Measurements from ENCODE around the gene CCDC157. TPM values are rescaled to one million over a fixed set of nuclear protein-coding genes. Genes with fewer than 3 reads are reported as not detected.

The CCDC157 gene
- total RNA-seq, 2 experiments from 2014 or later: 3.3 to 3.4 TPM

DNA sequence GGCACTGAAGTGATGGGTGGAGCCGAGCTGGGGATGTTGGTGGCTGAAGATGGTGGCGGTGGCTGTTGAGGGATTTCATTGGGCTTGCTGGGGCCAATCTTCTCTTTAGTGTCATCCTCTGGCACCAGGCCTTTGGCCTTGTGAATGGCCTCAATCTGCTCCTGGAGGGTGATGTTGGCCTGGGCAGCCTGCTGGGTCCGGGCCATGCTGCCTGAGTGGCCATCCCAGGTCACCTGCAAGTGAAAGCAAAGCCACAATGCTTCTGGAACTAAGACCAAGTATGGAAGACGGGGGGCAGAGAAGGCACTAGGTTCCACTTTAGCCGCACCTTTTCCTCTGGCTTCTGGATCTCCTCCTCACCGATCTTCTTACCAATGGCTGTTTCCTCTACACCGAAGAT lies 18.0 kb upstream of the CCDC157 start:
- no TSS peak for BruUV-seq (replicated peaks)
- H3K4me2 ChIP-seq (ENCODE audit: low read length): no peak overlapping the region
- CTCF ChIA-PET (ENCODE audit: unreplicated experiment): no interaction called here
- no peaks in the 10 kb centered on the region for H3K9me3 ChIP-seq (ENCODE audit: low read length)
- DNase-seq (ENCODE audit: low spot score): no peak
- H3K36me3 ChIP-seq (ENCODE audit: insufficient read depth, low read length): peaks cover 98% of the 10 kb centered on the region
- POLR2A ChIA-PET: interaction anchor here (0.6 kb wide), 1 partner anchor 16 kb away, joined by 3 read pairs; no protein-coding TSS in a partner anchor
- TF ChIP-seq EZH2phosphoT487 (IDR thresholded peaks at IDR 0.05; ENCODE audit: borderline replicate concordance, low read depth, low read length): no peak
- TF ChIP-seq, protein P1, sequence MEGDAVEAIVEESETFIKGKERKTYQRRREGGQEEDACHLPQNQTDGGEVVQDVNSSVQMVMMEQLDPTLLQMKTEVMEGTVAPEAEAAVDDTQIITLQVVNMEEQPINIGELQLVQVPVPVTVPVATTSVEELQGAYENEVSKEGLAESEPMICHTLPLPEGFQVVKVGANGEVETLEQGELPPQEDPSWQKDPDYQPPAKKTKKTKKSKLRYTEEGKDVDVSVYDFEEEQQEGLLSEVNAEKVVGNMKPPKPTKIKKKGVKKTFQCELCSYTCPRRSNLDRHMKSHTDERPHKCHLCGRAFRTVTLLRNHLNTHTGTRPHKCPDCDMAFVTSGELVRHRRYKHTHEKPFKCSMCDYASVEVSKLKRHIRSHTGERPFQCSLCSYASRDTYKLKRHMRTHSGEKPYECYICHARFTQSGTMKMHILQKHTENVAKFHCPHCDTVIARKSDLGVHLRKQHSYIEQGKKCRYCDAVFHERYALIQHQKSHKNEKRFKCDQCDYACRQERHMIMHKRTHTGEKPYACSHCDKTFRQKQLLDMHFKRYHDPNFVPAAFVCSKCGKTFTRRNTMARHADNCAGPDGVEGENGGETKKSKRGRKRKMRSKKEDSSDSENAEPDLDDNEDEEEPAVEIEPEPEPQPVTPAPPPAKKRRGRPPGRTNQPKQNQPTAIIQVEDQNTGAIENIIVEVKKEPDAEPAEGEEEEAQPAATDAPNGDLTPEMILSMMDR (conservative IDR thresholded peaks at IDR 0.05; ENCODE audit: low read length): no peak
- no peak overlapping the region for H3K4me3 ChIP-seq (ENCODE audit: low read depth, low read length, poor library complexity, severe bottlenecking)
- H3K4me1 ChIP-seq (ENCODE audit: insufficient read depth, low read length, poor library complexity, severe bottlenecking): no peaks in the 10 kb centered on the region
- no peaks in the 10 kb centered on the region for H3K79me2 ChIP-seq (ENCODE audit: insufficient read depth, low read depth, low read length)
- intact Hi-C loops (cut with micrococcal nuclease; ENCODE audit: unreplicated experiment): no loop called here
- no peak overlapping the region for H3K27ac ChIP-seq (ENCODE audit: low read depth, low read length, poor library complexity, severe bottlenecking)
- H4K20me1 ChIP-seq (ENCODE audit: insufficient read depth, low read length): no peaks in the 10 kb centered on the region
- no peaks in the 10 kb centered on the region for H3K9me2 ChIP-seq (ENCODE audit: insufficient read depth, low read length)
- H2AFZ ChIP-seq (ENCODE audit: low read length): no peak overlapping the region

DNA sequence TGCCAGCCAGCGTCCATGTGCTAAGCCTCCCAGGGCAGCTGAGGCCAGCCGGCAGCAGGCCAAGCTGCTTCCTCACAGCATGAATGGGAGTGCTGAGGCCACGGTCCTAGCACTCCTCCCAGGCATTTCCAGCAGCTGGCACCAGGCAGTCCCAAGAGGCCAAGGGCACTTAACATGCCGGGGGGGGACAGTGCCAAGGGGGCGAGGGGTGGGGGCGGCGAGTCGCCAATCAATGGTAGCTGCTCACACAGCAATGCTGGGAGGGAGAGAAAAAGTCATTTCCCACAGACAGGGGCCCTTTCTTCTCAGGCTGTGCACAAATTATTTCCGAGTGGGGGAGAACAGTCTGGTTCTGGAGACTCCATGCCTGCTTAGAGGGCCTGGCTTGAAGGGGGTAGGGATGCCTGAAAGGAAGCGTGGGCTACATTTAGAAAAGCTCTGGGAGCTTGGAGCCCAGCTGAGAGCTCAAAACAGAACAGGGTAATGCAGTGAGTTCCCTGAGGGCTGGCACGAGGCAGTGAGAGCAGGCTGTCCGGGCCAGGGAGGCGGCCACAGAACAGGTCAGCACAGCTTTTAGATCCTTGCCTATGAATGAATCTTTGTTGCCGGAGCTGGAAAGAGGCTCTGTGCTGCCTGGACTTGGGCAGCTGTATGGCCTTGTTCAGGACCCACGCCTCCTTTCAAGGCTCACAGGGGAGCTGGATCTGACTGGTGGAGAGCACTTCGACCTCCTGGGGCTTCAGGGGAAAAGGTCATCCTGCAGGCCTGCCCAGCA lies 15.7 kb upstream of the CCDC157 start:
- peaks cover 98% of the 10 kb centered on the region for H3K36me3 ChIP-seq (ENCODE audit: insufficient read depth, low read length)
- H3K4me1 ChIP-seq (ENCODE audit: insufficient read depth, low read length, poor library complexity, severe bottlenecking): no peaks in the 10 kb centered on the region
- POLR2A ChIA-PET: interaction anchor here (0.5 kb wide), 1 partner anchor 33 kb away, joined by 3 read pairs; no protein-coding TSS in a partner anchor
- no peak overlapping the region for H3K4me2 ChIP-seq (ENCODE audit: low read length)
- DNase-seq (ENCODE audit: low spot score): no peak
- intact Hi-C loops (cut with micrococcal nuclease; ENCODE audit: unreplicated experiment): no loop called here
- CTCF ChIA-PET (ENCODE audit: unreplicated experiment): no interaction called here
- H3K9me3 ChIP-seq (ENCODE audit: low read length): no peaks in the 10 kb centered on the region
- H3K4me3 ChIP-seq (ENCODE audit: low read depth, low read length, poor library complexity, severe bottlenecking): no peak overlapping the region
- no peak overlapping the region for H2AFZ ChIP-seq (ENCODE audit: low read length)
- no peak for TF ChIP-seq EZH2phosphoT487 (IDR thresholded peaks at IDR 0.05; ENCODE audit: borderline replicate concordance, low read depth, low read length)
- BruUV-seq (replicated peaks): no TSS peak
- H4K20me1 ChIP-seq (ENCODE audit: insufficient read depth, low read length): no peaks in the 10 kb centered on the region
- H3K9me2 ChIP-seq (ENCODE audit: insufficient read depth, low read length): no peaks in the 10 kb centered on the region
- no peak overlapping the region for H3K27ac ChIP-seq (ENCODE audit: low read depth, low read length, poor library complexity, severe bottlenecking)
- H3K79me2 ChIP-seq (ENCODE audit: insufficient read depth, low read depth, low read length): no peaks in the 10 kb centered on the region

DNA sequence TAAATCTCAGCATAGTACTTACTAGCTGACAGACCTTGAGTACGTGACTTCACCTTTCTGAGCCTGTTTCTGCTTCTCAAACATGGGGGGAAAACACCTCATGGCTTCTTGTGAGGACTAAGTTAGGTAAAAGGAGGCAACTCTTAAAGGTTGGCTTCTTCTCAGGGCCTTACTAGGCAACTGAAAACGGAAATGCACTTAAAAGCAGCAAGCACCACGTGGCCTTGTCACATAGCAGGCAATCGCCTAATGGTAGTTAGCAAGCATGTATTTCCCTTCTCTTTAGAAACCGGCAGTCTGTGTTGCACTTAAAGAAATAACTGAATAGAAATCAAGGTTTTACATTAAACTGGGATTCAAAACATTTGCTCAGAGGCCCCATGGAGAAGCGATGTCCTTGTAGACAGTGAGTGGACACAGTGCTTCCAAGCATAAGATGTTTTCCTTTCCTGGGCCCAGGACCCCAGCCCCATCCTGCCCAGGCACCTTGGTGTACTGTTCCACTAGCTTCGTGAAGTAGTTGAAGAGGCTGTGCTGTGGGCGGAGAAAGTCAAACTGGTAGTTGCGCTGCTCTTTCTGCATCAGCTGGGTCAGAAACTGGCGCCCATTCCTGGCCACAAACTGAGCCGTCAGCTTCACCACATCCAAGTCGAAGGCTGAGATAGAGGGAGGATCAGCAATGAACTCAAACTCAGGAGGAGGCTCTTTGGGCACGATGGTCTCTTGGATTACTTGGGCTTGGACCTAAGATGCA lies 12.2 kb upstream of the CCDC157 start:
- Histone ChIP-seq H4K20me1 (ENCODE audit: insufficient read depth, low read length) (no peaks in the 10 kb centered on the region), H3K4me2 (ENCODE audit: low read length) (no peak overlapping the region), H3K79me2 (ENCODE audit: insufficient read depth, low read depth, low read length) (peaks cover 14% of the 10 kb centered on the region; the same call in 1 of the 2 replicates), H3K9me2 (ENCODE audit: insufficient read depth, low read length) (no peaks in the 10 kb centered on the region), H3K36me3 (ENCODE audit: insufficient read depth, low read length) (peaks cover 100% of the 10 kb centered on the region), H3K9me3 (ENCODE audit: low read length) (no peaks in the 10 kb centered on the region), H3K27ac (ENCODE audit: low read depth, low read length, poor library complexity, severe bottlenecking) (no peak overlapping the region), H3K4me3 (ENCODE audit: low read depth, low read length, poor library complexity, severe bottlenecking) (no peak overlapping the region), H2AFZ (ENCODE audit: low read length) (no peak overlapping the region), H3K4me1 (ENCODE audit: insufficient read depth, low read length, poor library complexity, severe bottlenecking) (no peaks in the 10 kb centered on the region)
- POLR2A ChIA-PET: no interaction called here
- no peak for DNase-seq (ENCODE audit: low spot score)
- intact Hi-C loops (cut with micrococcal nuclease; ENCODE audit: unreplicated experiment): no loop called here
- CTCF ChIA-PET (ENCODE audit: unreplicated experiment): no interaction called here
- no TSS peak for BruUV-seq (replicated peaks)
- no peak for TF ChIP-seq EZH2phosphoT487 (IDR thresholded peaks at IDR 0.05; ENCODE audit: borderline replicate concordance, low read depth, low read length)
- TF ChIP-seq, protein P1 (conservative IDR thresholded peaks at IDR 0.05; ENCODE audit: low read length): no peak

Measured in OCI-LY7 (cell line).